Suppressor macrophage treated with lipopolysaccharide for 4 hours (primary cell): ENCODE data around the gene PHF12.

Source experiments
- DNase-seq: peaks from one replicate; pipeline ENCODE4 v3.0.0-alpha.2; 2020

PHF12 gene

GRCh38 chr17:28900986-28901726, 50.2 kb downstream of the PHF12 start:
- DNase-seq, result no peak

- DNase-seq, result no peak
These were observed 52.0 kb downstream of the PHF12 start for GRCh38 chr17:28899212-28899815.

GRCh38 chr17:28898527-28898955, 52.8 kb downstream of the PHF12 start:
- no peak for DNase-seq

GRCh38 chr17:28897769-28898526, 53.4 kb downstream of the PHF12 start:
- DNase-seq, result no peak

- peak; percentile 74 for DNase-seq
These were observed 54.2 kb downstream of the PHF12 start, which contains the start of gene FLOT2 for GRCh38 chr17:28896884-28897768. Gene FLOT2 (minus strand): TSS chr17:28897733. CDS start chr17:28897574, 159 bp downstream.

- no peak for DNase-seq
These were observed 54.8 kb downstream of the PHF12 start for GRCh38 chr17:28896491-28896883.

- no peak for DNase-seq
These were observed 55.4 kb downstream of the PHF12 start for GRCh38 chr17:28895794-28896447.

GRCh38 chr17:28893248-28894183, 57.8 kb downstream of the PHF12 start:
- peak; percentile 73 for DNase-seq

- DNase-seq, result no peak
These were observed 59.3 kb downstream of the PHF12 start for GRCh38 chr17:28892024-28892423.

- no peak for DNase-seq
These were observed 60.1 kb downstream of the PHF12 start for GRCh38 chr17:28891201-28891600.

GRCh38 chr17:28889996-28890395, 61.3 kb downstream of the PHF12 start:
- peak; percentile 44 for DNase-seq

GRCh38 chr17:28888832-28889231, 62.5 kb downstream of the PHF12 start:
- no peak for DNase-seq

GRCh38 chr17:28887871-28888471, 63.3 kb downstream of the PHF12 start:
- DNase-seq, result no peak

- no peak for DNase-seq
These were observed 65.4 kb downstream of the PHF12 start for GRCh38 chr17:28885951-28886350.

- DNase-seq, result no peak
These were observed 66.0 kb downstream of the PHF12 start for GRCh38 chr17:28885363-28885762.

GRCh38 chr17:28883967-28884702, 67.2 kb downstream of the PHF12 start:
- no peak for DNase-seq

- no peak for DNase-seq
These were observed 69.0 kb downstream of the PHF12 start for GRCh38 chr17:28882154-28882895.

GRCh38 chr17:28881533-28882056, 69.7 kb downstream of the PHF12 start:
- DNase-seq, result no peak

GRCh38 chr17:28880572-28880945, 70.8 kb downstream of the PHF12 start:
- DNase-seq, result no peak
